A549 treated with CpdA at 1 μM for 4 hours (cell line): ENCODE measurements around the gene CFAP68. TPM values are rescaled to one million over a fixed set of nuclear protein-coding genes. Genes with fewer than 3 reads are reported as not detected.

ENCODE experiments used
- total RNA-seq: library from RNA; stranded (reverse); fragments of 200-300 nt; extraction: Qiagen RNA extraction; gene quantifications from 5 replicates; pipeline ENCODE4 v1.2.3, GENCODE V29; 2022; ENCODE audit warnings: low read depth

The CFAP68 gene, protein sequence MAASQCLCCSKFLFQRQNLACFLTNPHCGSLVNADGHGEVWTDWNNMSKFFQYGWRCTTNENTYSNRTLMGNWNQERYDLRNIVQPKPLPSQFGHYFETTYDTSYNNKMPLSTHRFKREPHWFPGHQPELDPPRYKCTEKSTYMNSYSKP
- total RNA-seq: 29.9 to 36.9 TPM (median 32.5 TPM) in 5 replicates

DNA sequence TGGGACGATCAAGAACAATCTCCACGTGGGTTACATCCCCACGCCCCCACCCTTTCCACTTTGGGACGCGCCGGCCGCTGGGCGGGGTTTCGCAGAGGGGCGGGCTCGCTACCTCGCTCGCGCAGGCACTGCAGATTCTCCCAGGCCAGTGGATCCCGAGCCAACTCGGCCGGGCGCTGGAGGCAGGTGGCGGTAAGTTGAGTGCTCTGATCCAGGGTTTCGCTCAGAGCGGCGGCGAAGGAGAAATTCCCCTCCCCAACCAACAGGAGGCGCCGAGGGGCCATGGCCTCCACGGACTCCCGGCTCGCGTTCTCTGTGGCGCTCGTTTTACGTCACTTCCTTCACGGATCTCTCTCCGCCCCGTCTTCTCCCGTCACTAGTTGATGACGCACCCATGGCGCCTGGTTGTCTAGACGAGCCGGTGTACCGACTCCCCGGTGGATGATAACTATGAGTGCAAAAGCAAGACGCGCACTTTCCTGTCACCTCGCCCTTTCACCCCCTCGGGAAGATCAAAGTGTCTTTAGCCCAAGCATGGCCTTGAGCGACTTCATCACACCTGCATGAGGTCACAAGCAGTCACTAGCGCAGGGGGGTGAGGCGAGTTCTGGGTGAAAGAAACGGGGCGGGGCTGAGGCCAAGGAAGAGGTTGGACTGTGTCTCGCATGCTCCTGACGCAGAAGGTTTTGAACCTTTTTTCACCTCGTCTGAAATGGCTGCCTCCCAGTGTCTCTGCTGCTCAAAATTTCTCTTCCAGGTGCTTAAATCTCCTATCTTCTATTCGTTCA, at the start of gene CFAP68, which contains the start of gene FDXACB1:
Gene CFAP68, plus strand, starts transcription at position 693 of the 788 bp plus-strand sequence. Its CDS starts 20 bp downstream, at position 713.
Gene FDXACB1, minus strand, starts transcription at position 317 of the 788 bp plus-strand sequence. Its CDS starts 33 bp downstream, at position 284.

DNA sequence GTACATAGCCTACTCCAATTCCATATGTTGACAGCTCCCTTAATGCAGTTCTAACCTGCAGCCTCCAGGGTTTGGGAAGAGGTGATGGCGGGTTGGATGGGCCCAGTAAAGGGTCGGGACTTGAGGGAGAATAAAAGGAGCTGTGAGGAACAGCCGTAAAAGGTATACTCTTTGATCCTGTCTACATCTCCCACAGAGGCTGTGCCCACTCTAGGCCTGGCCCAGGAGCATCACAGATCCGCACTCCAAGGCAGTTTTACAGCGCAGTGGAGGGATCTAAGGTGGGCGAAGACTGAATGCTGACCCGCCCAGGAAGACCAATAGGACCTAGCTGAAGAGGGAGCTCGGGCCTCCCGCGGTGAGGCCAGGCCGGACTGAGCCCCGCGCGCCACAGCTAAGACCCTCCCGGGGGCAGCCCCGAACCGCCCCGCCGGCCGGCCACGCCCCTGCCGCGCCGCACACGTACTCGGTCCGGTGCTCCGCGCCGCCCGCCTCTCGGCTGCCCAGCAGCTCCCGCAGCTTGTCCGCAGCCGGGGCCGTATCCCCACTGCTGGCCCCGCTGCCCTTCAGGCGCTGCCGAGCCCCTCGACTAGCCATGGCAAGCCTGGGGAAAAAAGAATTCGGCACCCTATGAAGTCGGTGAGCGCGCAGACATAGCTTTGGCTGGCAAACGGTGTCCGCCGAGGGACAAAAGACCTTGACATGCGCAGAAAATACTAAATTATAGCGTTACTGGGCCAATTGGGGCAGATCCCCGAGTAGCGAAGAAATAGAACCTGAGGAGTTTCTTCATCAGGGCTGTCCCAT, 8.3 kb upstream of the CFAP68 start, which contains the start of gene ALG9:
Gene ALG9, minus strand, starts transcription at position 696 of the 807 bp plus-strand sequence. Its CDS starts 99 bp downstream, at position 597.

GRCh38 chr11:111911563-111912401, 32.4 kb downstream of the CFAP68 start, which contains the start of gene CRYAB:
CRYAB (minus strand) TSS chr11:111911770; CDS start chr11:111911724, 46 bp downstream.

GRCh38 chr11:111912535-111912934, 33.2 kb downstream of the CFAP68 start, which contains the start of gene HSPB2:
HSPB2 (plus strand) TSS chr11:111912734; CDS start chr11:111912830, 96 bp downstream.

DNA sequence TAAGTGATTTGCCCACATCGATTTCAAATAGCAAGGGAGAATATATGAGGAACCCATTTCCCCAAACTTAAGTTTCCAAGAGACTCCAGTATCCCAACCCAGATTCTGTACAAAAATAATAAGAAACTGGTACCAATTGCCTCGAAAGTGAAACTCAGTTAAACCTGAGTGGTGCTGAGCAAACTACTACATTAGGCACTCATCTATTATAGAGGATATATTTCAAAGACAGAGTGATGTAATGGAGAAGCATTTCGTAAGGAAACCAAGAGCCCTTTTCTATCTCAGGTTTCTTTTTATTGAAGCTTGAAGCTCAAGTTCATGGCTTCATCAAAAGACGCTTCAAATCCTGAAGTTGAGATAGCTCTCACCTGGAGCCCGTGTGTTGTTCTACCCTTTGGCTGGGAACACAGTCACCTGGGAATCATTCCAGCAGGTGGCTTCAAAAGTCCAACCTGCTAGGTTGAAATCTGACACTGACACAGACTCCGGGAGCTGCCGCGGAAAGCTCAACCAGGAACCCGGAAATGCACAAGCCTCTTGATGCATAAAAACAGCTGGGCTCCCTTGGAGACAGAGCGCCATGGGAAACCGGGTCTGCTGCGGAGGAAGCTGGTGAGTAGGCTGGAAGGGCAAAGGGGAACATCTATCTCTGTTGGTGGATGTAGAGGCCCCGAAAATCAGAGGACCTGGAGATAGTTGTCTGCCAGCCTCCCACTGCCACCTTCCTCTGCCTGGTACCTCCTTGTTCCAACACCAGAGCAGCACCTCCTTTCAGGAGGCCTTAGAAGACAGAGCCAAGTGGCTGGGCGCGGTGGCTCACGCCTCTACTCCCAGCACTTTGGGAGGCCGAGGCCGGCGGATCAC, 39.3 kb downstream of the CFAP68 start, which contains the start of gene C11orf52:
Gene C11orf52, plus strand, starts transcription at position 524 of the 867 bp plus-strand sequence. Its CDS starts 60 bp downstream, at position 584.

Other genes starting within 250 kb of the CFAP68 start
- 14.9 to 19.4 TPM (median 17.3 TPM) in 5 replicates for gene PPP2R1B, start 113.2 kb upstream of the CFAP68 start, total RNA-seq
- gene ALG9, start 8.0 kb upstream of the CFAP68 start, total RNA-seq: 18.5 to 24.5 TPM (median 19.5 TPM) in 5 replicates
- gene FDXACB1, start 376 bp upstream of the CFAP68 start, total RNA-seq: 1.5 to 2.0 TPM (median 1.7 TPM) in 5 replicates
- 4.1 to 11.8 TPM (median 5.7 TPM) in 5 replicates for gene CRYAB, start 32.2 kb downstream of the CFAP68 start, total RNA-seq
- not detected in 5 replicates for gene HSPB2, start 33.2 kb downstream of the CFAP68 start, total RNA-seq
- not detected in 5 replicates for gene C11orf52, start 39.4 kb downstream of the CFAP68 start, total RNA-seq
- 3.1 to 4.8 TPM (median 4.4 TPM) in 5 replicates for gene DIXDC1, start 57.8 kb downstream of the CFAP68 start, total RNA-seq
- gene DLAT, start 145.9 kb downstream of the CFAP68 start, total RNA-seq: 24.1 to 33.2 TPM (median 27.0 TPM) in 5 replicates
- 0.71 to 1.4 TPM (median 1.1 TPM) in 5 replicates for gene PIH1D2, start 194.5 kb downstream of the CFAP68 start, total RNA-seq
- gene NKAPD1, start 194.8 kb downstream of the CFAP68 start, total RNA-seq: 13.2 to 19.3 TPM (median 13.8 TPM) in 5 replicates
- 65.4 to 79.6 TPM (median 72.5 TPM) in 5 replicates for gene TIMM8B, start 207.2 kb downstream of the CFAP68 start, total RNA-seq
- 62.4 to 88.2 TPM (median 65.8 TPM) in 5 replicates for gene SDHD, start 207.3 kb downstream of the CFAP68 start, total RNA-seq